ENCODE measurements around the gene CLDN10.

Gene CLDN10

GRCh38 chr13:95601906-95602305 lies 49.4 kb downstream of the CLDN10 start:
- DNase-seq (ENCODE audit: low spot score), result no peak

DNA sequence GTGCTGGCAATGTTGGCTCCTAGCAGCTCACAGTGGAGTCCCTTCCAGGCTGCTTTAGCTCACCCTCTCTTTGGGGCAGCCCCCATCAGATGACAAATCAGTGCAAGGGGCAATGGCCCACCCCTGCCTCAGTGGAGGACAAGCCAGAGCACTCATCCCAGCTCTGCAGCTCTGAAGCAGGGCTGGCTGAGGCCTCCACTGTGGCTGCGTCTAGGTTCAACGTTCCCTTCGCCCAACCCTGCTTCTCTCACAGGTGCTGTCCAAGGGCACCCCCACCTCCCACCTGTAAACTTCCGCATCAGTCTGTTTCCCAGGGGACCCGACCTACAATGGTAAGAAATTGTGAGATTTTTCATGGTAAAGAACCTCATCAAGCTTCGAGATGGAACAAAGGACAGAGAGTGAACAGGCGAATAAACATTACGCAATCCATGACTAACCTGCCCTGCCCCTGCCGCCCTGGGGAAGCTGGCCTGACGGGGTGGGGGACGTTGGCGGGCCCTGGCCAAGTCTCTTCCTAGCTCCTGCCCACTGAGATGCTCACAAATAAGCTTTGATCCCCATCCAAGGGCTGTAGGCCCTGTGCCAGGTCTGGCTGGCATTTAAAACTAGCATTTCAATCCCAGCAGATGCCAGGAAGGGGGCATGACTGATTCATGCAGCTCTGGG lies 51.5 kb downstream of the CLDN10 start:
- DNase-seq (ENCODE audit: low spot score), result no peak

DNA sequence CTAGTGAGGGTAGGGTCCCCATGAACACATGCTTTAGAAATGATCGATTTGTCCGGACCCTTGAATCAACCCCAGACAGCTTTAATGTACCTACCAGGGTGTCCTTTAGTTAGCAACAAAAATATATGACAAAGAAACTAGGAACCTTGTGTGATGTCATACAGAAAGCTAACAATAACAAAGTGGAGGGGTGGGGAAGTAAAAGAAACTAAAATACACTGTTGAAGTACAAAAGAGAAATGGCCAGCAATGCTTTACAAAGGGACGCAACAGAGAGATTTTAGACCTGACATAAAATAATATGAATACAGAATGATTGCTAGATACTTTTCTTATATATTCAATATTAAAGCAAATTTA lies 52.0 kb downstream of the CLDN10 start:
- DNase-seq (ENCODE audit: low spot score), result no peak

DNA sequence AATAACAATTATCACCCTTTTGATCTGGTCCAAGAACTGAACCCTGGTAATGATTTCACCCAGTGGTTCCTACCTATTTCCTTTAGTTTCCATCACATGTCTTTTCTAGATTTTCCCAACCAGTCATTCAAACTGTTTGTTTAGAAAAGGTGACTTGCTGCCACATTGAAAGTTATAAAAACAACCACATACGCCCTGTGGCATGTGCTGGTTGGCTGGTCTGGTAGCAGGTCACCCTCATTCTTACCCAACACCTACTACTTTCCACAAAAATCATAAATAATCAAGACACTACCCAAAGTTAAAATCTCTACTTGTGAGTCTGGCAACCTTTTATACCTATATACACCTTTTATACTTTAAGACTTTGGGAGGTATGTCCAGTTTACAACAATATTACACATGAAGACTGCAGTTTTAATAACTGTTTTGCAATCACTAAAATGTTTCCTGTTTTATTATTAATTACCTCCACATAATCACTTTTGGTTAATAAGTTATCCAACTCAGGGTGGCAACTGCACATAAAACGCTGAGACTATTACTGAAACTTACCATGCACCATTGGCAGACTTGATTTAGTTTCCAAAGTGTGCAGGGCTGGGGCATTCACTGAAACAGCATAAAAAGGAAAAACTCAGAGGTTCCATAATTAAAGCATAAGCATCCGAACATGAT lies 53.1 kb downstream of the CLDN10 start:
- no peak for DNase-seq (ENCODE audit: low spot score)

- DNase-seq (ENCODE audit: low spot score), result no peak
Measured at GRCh38 chr13:95607366-95607765, 54.8 kb downstream of the CLDN10 start.

DNA sequence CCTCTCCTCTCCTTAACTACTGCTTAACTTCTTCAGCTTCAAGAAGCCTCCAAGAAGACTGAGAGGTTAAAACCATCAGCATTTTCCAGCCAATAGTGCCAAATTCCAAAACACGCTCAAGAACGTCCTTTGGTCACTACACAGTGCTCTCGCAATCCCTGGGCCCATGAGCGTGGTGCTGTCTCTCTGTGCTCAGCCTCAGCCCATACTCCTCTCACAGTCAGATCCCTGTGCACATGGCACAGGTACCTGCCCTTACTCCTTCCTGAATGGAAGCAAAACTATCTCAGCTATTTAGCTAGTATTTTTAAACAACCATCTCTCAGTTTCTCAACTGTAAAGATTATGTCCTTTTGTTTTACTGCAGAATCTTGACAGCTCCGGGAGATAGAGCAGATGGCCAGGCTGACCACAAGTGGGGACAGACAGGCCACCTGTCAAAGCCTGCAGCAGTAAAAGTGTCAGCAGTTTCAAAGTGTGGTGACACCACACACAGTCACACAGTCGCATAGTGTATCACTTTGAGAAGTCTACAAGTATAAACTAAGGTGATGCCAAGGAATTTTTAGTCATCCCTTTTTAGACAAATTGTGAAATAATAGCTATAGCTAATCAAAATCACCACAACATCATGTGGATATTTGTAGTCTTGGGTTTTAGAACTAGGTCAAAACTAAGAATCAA lies 56.3 kb downstream of the CLDN10 start:
- DNase-seq (ENCODE audit: low spot score), result no peak

GRCh38 chr13:95614641-95615245 lies 62.2 kb downstream of the CLDN10 start:
- no peak for DNase-seq (ENCODE audit: low spot score)

- no peak for DNase-seq (ENCODE audit: low spot score)
Measured at GRCh38 chr13:95615539-95615938, 63.0 kb downstream of the CLDN10 start.

- no peak for DNase-seq (ENCODE audit: low spot score)
Measured at GRCh38 chr13:95620030-95620824, 67.7 kb downstream of the CLDN10 start.

DNA sequence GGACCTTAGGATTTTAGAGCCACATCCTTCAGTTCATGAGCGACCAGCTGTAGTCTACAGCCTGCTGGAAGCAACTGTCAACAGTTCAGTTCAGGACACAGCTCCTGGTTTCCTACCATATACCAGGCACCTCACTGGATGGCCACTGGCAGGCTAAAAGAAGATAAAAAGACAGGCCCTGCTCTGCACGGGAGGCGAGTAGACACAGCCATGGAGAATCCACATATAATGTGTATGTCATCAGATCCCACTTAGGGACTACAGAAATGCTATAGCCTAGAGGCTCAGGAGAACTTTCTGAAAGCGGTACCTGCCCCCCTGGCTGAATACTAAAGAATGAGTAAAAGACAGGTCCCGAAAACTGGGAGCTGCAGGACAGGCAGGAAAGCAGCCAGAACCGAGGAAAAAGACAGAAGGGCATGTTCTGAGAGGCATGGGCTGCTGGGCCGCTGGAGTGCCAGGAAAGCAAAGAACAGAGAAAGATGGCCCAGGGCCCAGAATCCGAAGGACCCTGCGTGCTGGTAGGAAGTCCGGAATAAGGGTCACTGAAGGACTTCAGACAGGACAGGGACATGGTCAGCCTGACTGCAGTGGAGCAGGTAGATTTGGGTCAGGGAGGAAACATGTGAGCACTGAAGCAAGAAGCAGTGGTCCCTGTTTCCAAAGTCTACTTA lies 68.4 kb downstream of the CLDN10 start:
- no peak for DNase-seq (ENCODE audit: low spot score)

- DNase-seq (ENCODE audit: low spot score), result no peak
Measured at GRCh38 chr13:95623141-95623540, 70.6 kb downstream of the CLDN10 start.

GRCh38 chr13:95624020-95624419 lies 71.5 kb downstream of the CLDN10 start:
- DNase-seq (ENCODE audit: low spot score), result peak; percentile 43

DNA sequence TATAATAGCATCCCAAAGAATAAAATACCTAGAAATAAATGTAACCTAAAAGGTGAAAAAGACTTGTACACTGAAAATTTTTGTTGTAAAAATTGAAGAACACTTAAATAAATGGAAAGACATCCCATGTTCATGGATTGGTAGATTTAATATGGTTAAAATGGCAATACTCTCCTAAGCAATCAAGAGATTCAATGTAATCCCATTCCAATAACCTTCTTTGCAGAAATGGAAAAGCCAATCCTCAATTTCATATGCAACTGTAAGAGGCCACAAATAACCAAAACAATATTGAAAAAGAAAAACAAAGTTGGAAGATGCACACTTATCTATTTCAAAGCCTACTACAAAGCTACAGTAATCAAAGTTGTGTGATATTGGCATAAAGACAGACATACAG lies 74.2 kb downstream of the CLDN10 start:
- no peak for DNase-seq (ENCODE audit: low spot score)

GRCh38 chr13:95627590-95627989 lies 75.1 kb downstream of the CLDN10 start:
- no peak for DNase-seq (ENCODE audit: low spot score)

GRCh38 chr13:95628488-95628887 lies 76.0 kb downstream of the CLDN10 start:
- DNase-seq (ENCODE audit: low spot score), result no peak

GRCh38 chr13:95629071-95629470 lies 76.6 kb downstream of the CLDN10 start:
- no peak for DNase-seq (ENCODE audit: low spot score)

Data from hematopoietic multipotent progenitor cell treated with erythropoietin and hydrocortisone succinate and interleukin-3 and kit ligand, for 17 days (in vitro differentiated cells).